Measurements from ENCODE around the gene CTDNEP1.

The CTDNEP1 gene

DNA sequence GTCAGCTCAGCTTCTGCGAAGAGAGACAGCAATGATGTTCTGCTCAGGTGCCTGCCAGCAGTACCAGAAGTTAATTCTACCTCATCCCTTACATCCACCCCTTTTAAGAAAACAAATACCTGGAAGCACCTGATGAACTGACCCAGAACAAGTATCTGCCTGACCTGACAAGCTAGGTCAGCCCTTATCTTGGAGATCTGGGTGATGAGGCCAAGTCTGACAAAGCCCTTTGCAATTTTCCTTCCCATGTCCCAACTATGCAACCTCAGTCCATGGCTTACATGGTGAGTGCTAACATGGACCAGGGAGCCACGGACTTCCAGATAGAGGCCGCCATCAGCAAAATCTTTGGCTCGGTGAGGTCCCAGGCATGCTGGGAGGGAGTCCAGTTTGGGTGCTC is 28.2 kb downstream of the CTDNEP1 start:
- TF ChIP-seq, protein P1, sequence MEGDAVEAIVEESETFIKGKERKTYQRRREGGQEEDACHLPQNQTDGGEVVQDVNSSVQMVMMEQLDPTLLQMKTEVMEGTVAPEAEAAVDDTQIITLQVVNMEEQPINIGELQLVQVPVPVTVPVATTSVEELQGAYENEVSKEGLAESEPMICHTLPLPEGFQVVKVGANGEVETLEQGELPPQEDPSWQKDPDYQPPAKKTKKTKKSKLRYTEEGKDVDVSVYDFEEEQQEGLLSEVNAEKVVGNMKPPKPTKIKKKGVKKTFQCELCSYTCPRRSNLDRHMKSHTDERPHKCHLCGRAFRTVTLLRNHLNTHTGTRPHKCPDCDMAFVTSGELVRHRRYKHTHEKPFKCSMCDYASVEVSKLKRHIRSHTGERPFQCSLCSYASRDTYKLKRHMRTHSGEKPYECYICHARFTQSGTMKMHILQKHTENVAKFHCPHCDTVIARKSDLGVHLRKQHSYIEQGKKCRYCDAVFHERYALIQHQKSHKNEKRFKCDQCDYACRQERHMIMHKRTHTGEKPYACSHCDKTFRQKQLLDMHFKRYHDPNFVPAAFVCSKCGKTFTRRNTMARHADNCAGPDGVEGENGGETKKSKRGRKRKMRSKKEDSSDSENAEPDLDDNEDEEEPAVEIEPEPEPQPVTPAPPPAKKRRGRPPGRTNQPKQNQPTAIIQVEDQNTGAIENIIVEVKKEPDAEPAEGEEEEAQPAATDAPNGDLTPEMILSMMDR (conservative IDR thresholded peaks at IDR 0.05) = no peak
- H3K27ac ChIP-seq = no peak overlapping the region

DNA sequence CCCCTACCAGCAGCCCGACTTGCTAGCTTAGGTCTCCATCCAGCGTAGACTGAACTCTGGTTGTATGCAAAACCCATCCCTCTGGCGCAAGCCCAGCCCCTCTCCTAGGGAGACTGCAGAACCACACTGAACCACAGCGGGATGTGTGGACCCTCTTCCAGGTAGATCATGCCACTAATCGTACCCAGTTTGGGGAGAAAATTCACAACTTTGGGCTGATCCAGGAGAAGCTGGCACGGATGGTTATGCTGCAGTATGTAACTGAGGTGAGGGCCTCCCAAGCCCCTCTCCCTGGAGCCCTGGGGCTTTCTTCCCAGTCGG is 28.6 kb downstream of the CTDNEP1 start:
- TF ChIP-seq, protein P1 (conservative IDR thresholded peaks at IDR 0.05) = no peak
- no peak overlapping the region for H3K27ac ChIP-seq

DNA sequence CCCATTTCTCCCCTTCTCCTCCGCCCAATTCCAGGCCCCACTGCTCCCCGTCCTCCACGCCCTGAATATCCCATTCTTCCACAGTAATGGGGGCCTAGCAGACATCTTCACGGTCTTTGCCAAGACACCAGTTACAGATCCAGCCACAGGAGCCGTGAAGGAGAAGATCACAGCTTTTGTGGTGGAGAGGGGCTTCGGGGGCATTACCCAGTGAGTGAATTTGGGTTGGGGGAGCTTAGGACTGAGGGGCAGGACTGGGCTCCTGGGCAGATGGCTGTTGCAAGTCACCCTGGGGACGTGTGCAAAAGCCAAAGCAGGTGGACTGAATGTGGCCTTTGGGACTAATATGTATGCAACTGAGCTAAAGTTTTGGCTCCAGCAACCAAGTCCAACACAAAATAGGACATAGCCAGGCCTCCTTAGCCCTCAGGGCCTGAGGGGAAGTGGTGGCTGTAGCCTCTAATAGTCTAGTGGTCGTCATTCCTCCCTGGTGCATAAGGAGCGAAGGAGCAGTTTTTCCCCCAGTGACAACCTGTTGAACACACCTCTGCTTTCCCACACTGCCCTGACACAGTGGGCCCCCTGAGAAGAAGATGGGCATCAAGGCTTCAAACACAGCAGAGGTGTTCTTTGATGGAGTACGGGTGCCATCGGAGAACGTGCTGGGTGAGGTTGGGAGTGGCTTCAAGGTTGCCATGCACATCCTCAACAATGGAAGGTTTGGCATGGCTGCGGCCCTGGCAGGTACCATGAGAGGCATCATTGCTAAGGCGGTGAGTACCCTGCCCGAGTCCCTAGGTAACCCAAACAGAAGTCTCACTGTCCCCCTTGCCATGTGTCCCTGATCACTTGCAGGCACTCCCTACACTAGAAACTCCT is 29.2 kb downstream of the CTDNEP1 start:
- H3K27ac ChIP-seq = no peak overlapping the region
- TF ChIP-seq, protein P1 (conservative IDR thresholded peaks at IDR 0.05) = no peak

DNA sequence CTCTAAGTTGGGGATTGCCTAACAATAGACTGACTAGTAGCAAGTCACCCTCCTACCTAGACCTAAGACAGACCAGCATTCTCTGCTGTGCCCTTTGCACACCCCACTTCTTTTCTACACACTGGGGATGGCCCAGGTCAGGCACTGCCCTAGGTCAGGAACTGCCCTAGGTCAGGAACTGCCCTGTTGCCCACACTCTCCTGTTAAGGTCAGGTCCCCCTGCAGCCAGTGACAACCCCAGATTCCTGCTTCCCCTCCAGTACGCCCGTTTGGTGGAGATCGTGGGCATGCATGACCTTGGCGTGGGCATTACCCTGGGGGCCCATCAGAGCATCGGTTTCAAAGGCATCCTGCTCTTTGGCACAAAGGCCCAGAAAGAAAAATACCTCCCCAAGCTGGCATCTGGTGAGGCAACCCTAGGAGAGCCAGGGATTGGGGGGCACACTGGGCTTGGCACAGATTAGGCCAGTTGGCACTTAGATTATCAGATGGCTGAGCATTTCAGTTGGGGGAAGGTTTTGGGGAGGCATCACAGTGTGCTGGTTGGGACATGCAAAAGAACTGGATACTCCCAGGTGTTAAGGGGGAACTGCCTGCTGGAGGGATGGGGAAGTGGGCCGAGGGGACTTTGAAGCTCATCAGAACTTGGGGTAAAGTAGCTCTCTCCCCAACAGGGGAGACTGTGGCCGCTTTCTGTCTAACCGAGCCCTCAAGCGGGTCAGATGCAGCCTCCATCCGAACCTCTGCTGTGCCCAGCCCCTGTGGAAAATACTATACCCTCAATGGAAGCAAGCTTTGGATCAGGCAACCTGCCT is 30.0 kb downstream of the CTDNEP1 start:
- peak overlapping the region; percentile 81; the same call in 1 of the 2 replicates for H3K27ac ChIP-seq

DNA sequence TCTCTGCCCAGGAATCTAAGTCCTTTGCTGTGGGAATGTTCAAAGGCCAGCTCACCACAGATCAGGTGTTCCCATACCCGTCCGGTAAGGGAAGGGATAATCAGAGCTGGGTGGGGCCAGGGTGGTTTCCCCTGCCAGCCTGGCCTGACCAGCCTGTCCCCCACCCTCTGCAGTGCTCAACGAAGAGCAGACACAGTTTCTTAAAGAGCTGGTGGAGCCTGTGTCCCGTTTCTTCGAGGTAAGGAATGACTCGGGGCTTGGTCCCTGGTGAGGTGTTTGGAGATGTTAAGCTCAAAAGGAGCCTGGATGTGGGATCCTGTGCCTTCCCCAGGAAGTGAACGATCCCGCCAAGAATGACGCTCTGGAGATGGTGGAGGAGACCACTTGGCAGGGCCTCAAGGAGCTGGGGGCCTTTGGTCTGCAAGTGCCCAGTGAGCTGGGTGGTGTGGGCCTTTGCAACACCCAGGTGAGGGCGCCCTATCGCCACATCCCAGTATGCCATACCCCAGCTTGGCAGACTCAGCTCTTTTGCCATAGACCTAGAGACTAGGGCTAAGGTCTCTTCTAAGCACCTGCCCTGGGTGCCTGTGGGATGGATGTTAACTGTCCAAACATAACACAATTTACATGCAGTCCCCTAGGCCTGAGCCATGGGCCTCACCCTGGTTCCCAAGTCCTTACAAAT is 30.8 kb downstream of the CTDNEP1 start:
- TF ChIP-seq, protein P1 (conservative IDR thresholded peaks at IDR 0.05) = peak; percentile 55
- peak overlapping the region; percentile 81 for H3K27ac ChIP-seq

More for the DNA sequence above, 30.0 kb downstream of the CTDNEP1 start:
- TF ChIP-seq, protein P1 (conservative IDR thresholded peaks at IDR 0.05) = no peak

DNA sequence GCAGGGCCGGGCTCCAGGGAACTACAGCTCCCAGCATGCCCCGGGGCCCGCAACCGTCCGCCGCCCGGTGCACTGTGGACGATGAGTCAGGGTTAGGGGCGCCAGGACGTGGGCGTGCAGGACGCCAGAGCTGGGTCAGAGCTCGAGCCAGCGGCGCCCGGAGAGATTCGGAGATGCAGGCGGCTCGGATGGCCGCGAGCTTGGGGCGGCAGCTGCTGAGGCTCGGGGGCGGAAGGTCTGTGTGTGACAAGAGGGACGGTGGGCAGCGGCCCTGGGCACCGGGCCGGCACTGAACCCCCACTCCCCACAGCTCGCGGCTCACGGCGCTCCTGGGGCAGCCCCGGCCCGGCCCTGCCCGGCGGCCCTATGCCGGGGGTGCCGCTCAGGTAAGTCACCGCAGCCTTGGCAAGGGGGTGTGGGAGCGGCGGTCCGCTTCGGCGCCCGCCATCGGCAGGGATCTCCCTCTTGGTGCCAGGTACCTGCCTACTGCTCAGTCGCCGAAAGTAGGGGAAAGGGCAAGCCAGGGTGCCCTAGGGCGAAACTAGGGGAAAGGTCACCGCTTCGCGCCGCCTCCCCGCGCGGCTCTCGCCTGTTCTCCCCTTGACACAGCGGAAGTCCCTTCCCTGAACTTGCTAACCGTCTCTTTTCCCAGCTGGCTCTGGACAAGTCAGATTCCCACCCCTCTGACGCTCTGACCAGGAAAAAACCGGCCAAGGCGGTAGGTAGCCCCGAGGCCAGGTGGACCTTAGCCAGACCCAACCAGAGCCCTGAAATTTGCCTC is 31.5 kb downstream of the CTDNEP1 start, which contains the start of the genes ACADVL and DLG4:
Gene ACADVL, plus strand, starts transcription at position 127 of the 781 bp plus-strand sequence. Its CDS starts 47 bp downstream, at position 174.
Gene DLG4, minus strand, starts transcription at position 25 of the 781 bp plus-strand sequence.
- peak within 1 kb of the TSS; percentile 81 for H3K27ac ChIP-seq
- TF ChIP-seq, protein P1 (conservative IDR thresholded peaks at IDR 0.05) = no peak
